IPS-18c (cell line): ENCODE measurements around the gene ACAN.

Source experiments
- H3K4me3 ChIP-seq: 2 replicates; pipeline ENCODE4 v1.7.0; 2013; ENCODE audit warnings: low read depth, mild to moderate bottlenecking, low read length, moderate library complexity; ENCODE audit not compliant: insufficient read depth
- H3K9me3 ChIP-seq: one replicate; pipeline ENCODE4 v1.6.1; 2013; ENCODE audit warnings: mild to moderate bottlenecking, low read length, moderate library complexity; ENCODE audit not compliant: control insufficient read depth, insufficient read depth

Gene ACAN

GRCh38 chr15:88902221-88902835, 99.1 kb downstream of the ACAN start:
- Histone ChIP-seq H3K4me3 (no peak overlapping the region), H3K9me3 (no peaks in the 10 kb centered on the region)

GRCh38 chr15:88902846-88903245, 99.6 kb downstream of the ACAN start:
- H3K9me3 ChIP-seq: no peaks in the 10 kb centered on the region
- H3K4me3 ChIP-seq: no peak overlapping the region

GRCh38 chr15:88904257-88904623, 101.0 kb downstream of the ACAN start:
- no peaks in the 10 kb centered on the region for H3K9me3 ChIP-seq
- H3K4me3 ChIP-seq: no peak overlapping the region

GRCh38 chr15:88904624-88905327, 101.5 kb downstream of the ACAN start:
- H3K4me3 ChIP-seq: no peak overlapping the region
- no peaks in the 10 kb centered on the region for H3K9me3 ChIP-seq

GRCh38 chr15:88905576-88905975, 102.3 kb downstream of the ACAN start:
- no peaks in the 10 kb centered on the region for H3K9me3 ChIP-seq
- H3K4me3 ChIP-seq: no peak overlapping the region

- no peaks in the 10 kb centered on the region for H3K9me3 ChIP-seq
- H3K4me3 ChIP-seq: no peak overlapping the region
Measured at GRCh38 chr15:88906130-88906529, 102.9 kb downstream of the ACAN start.

GRCh38 chr15:88906551-88906950, 103.3 kb downstream of the ACAN start:
- Histone ChIP-seq H3K4me3 (no peak overlapping the region), H3K9me3 (no peaks in the 10 kb centered on the region)

- no peaks in the 10 kb centered on the region for H3K9me3 ChIP-seq
- H3K4me3 ChIP-seq: no peak overlapping the region
Measured at GRCh38 chr15:88907111-88907510, 103.9 kb downstream of the ACAN start.

- Histone ChIP-seq H3K4me3 (no peak overlapping the region), H3K9me3 (no peaks in the 10 kb centered on the region)
Measured at GRCh38 chr15:88908123-88908522, 104.9 kb downstream of the ACAN start.

- Histone ChIP-seq H3K9me3 (no peaks in the 10 kb centered on the region), H3K4me3 (no peak overlapping the region; the same call in 1 of the 2 replicates)
Measured at GRCh38 chr15:88908697-88909621, 105.7 kb downstream of the ACAN start.

GRCh38 chr15:88909956-88910831, 107.0 kb downstream of the ACAN start:
- Histone ChIP-seq H3K9me3 (no peaks in the 10 kb centered on the region), H3K4me3 (peak overlapping the region; percentile 20; the same call in 1 of the 2 replicates)

GRCh38 chr15:88911766-88912118, 108.5 kb downstream of the ACAN start:
- H3K4me3 ChIP-seq: peak overlapping the region; percentile 85
- H3K9me3 ChIP-seq: no peaks in the 10 kb centered on the region

- Histone ChIP-seq H3K4me3 (peak overlapping the region; percentile 85), H3K9me3 (no peaks in the 10 kb centered on the region)
Measured at GRCh38 chr15:88912500-88912921, 109.3 kb downstream of the ACAN start.

- Histone ChIP-seq H3K9me3 (no peaks in the 10 kb centered on the region), H3K4me3 (peak within 1 kb of the TSS; percentile 85)
Measured at GRCh38 chr15:88913017-88913849, 110.0 kb downstream of the ACAN start, which contains the start of gene MFGE8. TSS of gene MFGE8 (minus strand) at chr15:88913379. CDS start at chr15:88913319, 60 bp downstream.

- Histone ChIP-seq H3K9me3 (no peaks in the 10 kb centered on the region), H3K4me3 (no peak overlapping the region)
Measured at GRCh38 chr15:88913850-88914169, 110.6 kb downstream of the ACAN start.

- Histone ChIP-seq H3K4me3 (no peak overlapping the region), H3K9me3 (no peaks in the 10 kb centered on the region)
Measured at GRCh38 chr15:88915354-88915753, 112.1 kb downstream of the ACAN start.
